HG02763 (cell line): ENCODE data around the gene HOXC13.

ENCODE experiments used
- ATAC-seq: cut with Tn5 transposase; IDR thresholded peaks from one replicate; pipeline ENCODE4 v1.9.1; 2021; ENCODE audit warnings: mild to moderate bottlenecking, moderate library complexity; ENCODE audit not compliant: unreplicated experiment

HOXC13 gene

DNA sequence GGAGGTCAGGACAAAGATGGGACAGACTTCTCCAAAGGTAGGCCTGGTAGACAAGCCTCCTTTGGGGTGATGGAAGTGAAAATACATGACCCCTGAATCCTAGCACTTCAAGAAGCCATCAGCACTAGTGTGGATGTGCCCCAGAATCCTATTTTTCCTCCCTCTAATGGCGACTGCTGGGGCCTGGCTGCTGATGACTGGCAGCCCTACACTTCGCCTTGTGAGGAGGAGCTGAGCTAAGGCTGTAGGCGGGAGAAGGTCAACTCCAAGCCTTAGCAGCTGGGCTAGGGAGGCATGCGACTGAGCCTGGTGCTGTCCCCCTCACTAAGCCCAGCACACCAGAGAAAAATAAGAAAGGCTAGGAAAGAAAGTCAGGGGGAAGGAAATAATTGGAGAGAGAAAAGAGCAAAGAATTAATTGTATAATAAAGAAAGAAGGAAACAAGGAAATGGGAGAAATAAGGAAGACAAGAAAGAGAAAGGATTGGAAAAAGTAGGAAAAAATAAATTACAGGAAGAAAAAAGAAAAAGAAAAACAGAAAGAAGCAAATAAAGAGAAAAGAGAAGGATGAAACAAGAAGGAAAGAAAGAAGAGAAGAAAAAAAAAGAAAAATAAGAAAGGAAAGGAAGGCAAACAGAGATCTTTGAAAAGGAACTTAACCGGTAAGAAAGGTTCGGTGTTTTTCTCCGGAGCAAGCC, 41.6 kb downstream of the HOXC13 start:
- no peak for ATAC-seq

DNA sequence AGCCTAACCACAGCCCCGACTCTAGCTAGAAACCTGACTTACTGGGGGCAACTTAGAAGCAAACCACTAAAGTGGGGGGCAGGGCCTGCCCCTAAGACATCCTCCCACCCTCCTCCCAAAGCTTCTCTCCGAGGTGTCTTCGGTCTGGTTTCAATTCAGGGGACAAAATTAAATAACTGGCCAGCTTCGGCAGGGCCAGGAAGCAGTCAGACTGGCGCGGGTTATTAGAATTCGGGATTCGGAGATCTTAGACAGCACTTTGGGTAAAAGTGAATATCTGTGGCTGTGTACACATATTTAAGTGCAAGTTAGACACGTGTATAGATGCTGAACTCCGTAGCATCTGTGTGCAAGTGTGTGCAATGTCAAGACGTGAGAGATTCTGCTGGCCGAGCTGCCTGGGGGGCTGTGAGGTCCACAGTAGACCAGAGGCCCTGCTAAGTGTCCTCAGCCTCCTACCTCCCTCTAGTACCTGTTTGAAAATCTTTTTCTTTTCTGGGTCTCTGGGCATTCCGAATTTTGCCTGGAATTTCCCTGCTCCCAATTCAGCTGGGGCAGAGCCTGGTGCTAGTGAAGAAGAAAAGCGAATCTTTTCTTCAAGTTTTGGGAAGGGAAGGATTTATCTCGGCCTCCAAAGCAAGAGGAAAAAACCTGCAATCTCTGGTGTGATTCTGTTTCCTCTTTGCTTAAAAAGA, 42.3 kb downstream of the HOXC13 start:
- ATAC-seq = no peak

DNA sequence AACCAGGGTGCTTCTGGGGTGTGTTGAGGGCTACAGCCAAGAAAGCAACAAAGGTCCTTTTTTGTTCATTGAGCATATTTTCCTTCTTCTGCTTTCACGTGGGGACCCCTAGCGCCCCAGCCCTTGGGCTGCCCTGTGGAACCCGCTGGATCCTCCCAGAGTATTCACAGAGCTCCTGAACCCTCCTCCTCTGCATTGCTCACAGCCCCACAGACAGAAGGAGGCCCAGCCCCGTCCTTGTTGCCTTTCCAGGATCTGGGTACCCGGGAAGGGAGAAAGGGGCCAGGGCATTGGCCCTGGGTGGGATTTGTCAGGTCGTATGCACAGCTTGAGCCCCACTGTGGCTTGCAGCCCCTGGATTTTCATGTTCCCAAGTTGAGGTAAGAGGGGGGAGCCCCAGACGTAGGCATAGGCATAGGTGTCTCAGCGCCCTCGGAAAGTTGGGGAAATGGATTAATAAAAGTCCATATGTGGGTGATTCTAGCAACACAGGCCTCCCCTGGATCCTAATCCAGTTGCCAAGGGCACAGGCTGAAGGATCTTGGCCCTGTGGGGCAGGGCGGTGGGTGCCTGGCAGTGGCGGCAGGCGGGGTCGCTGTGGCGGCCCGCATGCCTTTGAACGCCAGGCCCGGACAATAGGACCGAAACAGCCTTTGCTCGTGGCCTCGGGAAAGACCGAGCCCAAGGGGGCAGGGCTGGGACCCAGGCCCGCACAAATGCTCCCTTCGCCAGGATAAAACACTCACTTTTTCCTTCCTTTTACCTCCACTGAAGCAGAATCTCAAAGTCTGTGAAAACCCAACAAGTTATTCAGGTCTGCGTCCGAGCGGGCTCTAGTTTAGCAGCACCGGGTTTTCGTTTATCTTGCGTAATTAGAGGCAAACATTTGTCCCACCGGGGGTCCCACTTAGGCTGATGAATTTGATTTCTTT, 43.3 kb downstream of the HOXC13 start:
- no peak for ATAC-seq

DNA sequence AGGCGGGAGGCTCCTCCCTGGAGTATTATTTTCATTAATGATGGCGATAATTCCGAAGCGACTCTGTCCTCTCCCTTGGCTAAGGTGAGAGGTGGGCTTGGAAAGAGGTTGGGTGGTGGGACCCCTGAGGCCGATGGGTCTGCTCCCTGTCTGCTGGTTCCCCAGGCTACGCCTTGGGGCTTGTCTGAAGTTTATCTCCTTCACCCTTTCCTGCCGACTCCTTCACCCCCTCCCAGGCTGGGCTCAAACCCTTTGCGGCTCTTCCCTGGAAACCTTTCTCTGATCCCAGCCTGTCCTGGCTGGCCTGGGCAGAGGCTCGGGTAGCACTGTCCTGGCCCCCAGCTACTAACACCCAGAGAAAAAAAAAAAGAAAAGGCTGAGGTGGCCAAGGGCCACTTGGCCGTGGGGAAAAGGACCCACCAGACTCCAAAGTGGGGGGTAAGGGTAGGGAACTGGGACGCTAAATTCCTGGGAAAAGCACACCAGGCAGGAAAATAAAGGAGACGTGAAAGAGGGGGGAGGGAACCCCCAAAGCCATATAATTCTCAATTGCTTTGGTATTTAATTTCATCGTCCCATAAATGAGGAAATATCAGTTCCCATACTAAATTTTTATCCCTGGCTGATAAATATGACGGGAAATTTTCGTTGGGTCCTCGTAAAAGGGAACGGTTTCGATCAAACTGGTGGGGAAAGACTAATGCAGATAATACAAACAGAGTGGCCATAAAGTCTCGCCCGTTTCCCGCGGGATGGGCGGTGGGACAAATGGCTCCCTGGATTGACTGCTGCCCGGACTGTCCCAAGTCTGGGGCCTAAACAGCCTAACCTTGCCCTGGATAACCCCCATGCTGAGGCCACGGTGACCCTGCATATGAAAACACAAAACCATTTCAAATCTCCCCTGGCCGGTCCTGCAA, 44.3 kb downstream of the HOXC13 start:
- no peak for ATAC-seq

DNA sequence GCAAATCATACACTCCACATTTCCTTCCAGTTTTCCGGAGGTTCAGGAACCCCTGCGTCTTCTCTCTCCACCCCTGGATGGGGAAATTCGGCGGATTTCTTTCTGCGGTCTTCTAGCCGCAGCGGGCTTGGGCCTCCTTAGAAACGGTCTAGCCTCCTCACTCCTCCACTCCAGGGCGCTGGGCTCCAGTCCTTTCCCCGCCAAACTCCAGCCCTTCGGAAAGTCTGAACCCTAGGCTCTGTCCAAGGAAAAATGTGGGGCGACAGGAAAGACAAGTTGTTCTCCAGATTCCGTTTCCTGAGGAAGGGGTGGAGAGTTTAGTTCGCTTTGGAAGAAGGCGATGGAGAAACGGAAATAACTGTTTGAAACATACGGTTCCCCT, 44.9 kb downstream of the HOXC13 start:
- no peak for ATAC-seq

DNA sequence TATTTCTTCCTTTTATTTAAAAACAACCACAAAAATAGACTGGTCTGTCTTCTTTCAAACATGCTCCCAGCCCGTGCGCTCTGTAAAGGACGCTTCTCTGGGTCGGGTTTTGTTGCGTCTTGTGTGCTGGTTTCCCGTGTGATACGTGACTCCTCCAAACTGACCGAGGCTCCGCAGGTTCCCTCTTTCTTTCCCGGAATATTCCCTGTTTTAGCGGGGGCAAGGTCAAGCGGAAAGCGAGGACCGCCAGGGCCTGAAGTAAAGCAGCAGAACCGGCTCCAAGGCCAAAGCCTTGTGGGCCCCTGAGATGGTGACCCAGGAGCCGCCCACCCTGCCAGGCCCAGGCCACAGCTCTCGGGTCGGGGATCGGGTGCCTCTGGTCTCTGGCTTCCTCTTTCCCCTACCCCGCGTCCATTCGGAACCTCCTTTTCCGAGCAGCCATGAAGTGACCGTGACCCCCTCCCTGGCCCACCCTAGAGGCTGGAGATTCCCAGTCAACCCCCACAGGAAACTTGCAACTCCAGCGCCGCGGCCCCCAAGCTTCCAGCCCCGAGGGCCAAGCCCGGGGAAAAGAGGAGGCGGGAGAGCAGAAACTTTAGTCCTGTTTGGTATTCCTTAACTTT, 45.4 kb downstream of the HOXC13 start:
- ATAC-seq = no peak

DNA sequence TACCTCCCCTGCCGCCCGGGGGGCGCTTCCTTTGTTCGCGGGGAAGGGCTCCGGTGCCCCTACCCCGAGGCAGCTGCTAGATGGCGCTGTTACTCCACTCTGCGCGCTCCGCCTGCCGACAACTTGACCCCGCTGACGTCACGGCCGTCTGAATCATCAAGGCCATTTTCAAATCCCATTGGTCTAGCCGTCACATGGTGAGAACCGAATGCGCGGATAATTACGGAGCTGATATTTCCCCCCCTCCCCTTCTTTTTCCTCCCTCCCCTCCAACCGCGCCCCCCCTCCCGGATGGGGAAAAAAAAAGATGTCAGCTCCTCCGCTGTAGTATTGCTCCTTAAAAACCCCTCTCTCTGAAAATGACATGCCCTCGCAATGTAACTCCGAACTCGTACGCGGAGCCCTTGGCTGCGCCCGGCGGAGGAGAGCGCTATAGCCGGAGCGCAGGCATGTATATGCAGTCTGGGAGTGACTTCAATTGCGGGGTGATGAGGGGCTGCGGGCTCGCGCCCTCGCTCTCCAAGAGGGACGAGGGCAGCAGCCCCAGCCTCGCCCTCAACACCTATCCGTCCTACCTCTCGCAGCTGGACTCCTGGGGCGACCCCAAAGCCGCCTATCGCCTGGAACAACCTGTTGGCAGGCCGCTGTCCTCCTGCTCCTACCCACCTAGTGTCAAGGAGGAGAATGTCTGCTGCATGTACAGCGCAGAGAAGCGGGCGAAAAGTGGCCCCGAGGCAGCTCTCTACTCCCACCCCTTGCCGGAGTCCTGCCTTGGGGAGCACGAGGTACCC, 46.5 kb downstream of the HOXC13 start, which contains the start of gene HOXC10:
TSS of gene HOXC10 (plus strand) at position 246 of the 791 bp plus-strand sequence. CDS start at position 360, 114 bp downstream.
- no peak for ATAC-seq

DNA sequence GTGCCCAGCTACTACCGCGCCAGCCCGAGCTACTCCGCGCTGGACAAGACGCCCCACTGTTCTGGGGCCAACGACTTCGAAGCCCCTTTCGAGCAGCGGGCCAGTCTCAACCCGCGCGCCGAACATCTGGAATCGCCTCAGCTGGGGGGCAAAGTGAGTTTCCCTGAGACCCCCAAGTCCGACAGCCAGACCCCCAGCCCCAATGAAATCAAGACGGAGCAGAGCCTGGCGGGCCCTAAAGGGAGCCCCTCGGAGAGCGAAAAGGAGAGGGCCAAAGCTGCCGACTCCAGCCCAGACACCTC, 47.0 kb downstream of the HOXC13 start:
- ATAC-seq = no peak

DNA sequence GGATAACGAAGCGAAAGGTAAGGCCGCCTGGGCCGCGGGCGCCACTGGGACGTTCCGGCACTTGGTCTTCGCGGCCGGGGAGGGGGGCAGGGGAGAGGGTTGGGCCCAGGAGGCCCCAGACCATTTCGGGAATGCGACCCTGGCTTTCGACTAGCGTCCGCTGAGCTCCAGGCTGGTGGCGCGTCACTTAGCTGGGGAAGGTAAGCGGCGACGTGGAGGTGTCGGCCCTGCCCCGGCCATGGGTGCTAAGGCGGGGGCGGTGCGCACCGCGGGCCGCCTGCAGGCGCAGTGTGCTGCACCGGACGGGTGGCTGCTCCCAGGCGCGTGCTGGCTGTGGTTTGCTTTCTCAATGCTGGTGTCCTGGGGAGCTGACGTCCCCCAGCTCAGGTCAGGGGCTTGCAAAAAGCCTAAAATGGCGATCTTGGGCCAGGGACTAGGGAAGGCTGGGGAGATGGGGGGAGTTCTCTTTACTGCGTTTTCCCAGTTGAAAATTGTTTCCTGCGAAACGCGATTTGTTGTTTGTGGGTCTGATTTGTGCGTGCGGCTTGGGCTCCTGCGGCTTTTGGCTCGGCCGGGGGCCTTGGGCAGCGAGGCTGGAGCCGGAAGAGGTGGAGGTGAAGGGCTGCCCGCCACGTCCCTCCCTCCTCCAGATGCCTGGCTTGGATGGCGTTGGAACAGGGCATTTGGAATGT, 47.5 kb downstream of the HOXC13 start:
- no peak for ATAC-seq

DNA sequence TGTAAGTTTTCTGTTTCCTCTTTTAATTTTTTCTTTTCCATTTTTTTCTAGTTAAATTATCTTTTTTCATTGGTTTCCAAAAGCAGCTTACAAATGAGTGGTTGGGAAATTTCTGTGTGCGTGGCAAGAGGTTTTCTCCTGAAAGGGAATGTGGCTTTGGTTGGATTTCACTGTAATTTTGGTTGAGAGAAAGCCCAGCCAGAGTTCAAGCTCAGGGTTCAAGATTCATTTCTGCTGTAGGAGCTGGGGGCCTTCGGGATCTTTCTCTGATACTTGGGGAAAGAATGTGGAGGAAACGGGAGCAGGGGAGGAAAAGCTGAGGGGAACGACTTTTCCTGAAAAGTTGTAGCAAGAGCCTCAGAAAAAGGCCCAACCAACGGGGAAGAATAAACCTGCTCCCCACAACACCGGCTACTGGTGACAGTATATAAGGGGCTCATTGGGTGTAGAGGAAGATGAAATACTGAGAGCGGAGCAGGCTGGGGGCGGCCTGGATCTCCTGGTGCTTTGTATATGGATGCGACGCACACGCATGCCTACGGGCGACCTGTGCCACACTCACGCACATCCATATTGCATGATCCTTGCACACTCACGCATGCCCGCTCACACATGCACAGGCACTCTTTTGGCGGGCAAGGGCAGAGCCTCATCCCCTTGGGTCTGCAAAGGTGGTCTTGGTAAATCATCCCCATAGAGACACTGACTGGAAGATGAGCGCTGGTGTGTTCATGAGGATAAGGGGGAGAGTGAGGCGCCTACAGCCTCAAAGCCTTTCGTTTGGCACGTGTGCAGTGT, 48.3 kb downstream of the HOXC13 start:
- ATAC-seq = no peak

DNA sequence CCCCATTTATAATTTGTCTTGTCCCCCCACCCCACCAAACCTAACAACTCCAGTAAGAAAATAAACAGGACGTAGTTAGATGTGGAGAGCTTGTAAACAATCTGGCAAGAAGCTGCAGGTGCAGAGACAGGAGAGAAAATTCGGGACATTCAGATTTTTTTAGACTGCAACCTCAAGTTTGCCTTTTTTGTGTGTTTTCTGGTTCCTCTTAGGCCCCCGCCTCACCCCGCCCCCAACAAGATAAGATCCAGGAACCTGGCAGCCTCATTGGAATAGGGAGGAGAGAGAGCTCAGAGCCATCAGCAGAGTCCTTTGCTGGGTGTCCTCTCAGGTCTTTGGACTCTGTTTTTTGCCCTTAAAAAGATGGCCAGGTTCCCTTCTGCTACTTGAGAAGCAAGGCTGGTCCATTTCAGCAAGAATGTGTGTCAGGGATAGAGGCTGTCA, 49.2 kb downstream of the HOXC13 start:
- ATAC-seq = no peak

DNA sequence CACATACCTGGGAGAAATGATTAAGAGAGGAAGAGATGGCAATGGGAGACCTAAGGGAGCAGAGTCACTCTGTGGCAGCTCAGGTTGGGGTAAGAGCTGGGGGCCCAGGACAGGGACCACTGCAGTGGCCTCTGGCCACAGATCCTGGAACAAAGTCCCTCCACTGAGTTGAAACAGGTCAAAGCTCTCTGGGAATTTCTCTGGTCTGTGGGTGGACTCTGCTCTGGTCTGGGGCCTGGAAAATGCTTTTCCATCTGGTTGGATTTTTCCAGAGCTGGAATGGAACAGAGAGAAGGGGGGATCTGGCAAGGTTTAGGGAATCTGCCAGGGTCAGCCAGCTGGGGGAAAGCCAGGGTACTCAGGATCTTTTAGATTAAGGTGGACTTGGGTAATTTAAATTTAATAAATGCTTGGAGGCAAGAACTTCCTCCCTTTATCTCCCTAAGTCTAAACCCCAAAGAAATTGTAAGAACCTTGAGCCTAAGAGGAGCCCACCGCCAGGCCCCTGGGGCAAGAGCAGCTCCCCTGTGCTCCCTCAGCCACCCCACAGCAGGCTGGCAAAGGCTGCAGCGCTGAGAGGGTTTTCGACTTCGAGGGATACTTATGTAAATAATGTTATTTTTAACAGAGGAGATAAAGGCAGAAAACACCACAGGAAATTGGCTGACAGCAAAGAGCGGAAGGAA, 50.1 kb downstream of the HOXC13 start:
- no peak for ATAC-seq

DNA sequence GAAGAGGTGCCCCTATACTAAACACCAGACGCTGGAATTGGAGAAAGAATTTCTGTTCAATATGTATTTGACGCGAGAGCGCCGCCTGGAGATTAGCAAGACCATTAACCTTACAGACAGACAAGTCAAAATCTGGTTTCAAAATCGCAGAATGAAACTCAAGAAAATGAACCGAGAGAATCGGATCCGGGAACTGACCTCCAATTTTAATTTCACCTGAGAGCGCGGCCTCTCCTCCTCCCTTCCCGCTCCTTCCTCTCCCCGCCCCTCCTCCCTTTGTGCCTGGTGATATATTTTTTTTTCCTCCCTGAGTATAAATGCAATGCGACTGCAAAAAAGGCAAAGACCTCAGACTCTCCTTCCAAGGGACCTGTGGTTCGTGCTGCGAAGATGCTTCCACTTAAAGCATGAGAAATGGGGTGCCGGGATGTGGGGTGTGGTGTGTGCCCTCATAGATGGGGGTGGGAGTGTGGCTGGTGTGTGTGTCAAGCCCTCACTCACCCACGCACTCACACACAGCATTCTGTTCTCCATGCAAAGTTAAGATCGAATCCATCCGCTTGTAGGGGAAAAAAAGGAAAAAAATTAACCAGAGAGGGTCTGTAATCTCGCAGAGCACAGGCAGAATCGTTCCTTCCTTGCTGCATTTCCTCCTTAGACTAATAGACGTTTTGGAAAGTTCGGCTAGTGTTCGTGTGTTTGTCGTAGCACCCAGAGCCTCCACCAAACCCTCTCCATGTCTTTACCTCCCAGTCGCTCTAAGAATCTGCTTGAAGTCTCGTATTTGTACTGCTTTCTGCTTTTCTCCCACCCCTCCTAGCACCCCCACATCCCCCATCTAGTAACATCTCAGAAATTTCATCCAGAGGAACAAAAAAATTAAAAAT, 50.8 kb downstream of the HOXC13 start:
- ATAC-seq = no peak

DNA sequence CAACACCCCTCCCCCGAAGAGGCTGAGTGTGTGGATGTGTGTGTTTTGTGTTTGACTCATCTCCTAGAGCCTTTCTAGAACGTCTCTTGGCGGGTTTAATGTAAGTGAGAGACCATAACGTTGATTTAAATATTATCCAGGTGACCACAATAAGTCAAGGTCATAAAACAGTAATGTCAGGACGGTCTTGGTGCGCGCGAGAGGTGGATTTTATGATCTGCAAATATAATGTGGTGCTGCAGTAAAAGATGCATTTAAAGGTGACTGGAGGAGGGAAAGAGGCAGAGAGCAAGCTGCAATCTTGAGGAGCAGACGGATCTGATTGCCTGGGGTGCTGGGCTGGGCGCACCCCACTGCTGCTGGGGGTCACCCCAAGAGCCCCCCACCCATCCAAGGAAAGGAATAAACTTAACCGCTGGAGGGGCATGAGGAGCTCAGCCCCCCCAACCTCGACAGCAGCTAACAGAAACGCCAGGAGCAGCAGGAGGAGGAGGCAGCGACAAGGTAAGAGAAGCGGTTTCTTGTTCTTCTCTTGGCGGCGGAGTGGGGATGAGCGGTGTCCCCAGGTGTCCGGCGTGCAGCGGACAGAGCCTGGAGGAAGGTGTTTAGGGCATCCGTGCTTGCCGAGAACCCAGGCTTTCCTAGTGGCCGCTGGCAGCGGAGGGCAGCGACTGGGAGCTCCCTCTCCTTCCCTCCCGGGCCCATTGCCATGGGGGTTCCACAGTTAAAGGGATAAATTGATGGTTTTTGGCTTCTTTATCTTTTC, 51.9 kb downstream of the HOXC13 start:
- ATAC-seq = no peak

DNA sequence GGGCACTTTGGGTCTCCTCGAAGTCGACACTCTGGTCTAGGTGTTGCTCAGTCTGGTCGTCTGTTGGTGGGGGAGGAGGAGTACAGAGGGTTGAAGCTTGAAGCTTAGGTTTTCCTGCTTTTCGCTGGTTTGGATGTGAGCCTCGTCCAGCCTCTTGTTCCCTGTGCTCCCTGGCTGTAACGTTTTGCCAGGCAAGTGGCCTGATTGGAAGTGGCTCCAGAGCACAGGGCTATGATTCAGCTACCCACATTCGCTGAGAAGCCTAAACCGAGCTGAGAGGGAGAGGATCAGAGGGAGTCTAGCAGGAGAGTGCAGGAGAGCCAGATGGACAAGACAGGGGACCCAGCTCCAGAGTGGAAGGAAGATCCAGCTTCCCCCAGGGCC, 52.4 kb downstream of the HOXC13 start:
- no peak for ATAC-seq
